ENCODE results near the gene CSNK1E. TPM values are rescaled to one million over a fixed set of nuclear protein-coding genes. Genes with fewer than 3 reads are reported as not detected.
"Not testable (repeated sequence)": the region's sequence is repeated elsewhere in the genome, so short reads cannot be mapped to it uniquely, and the experiment has no call there.

The CSNK1E gene
- total RNA-seq, 2 donors from 2014 or later = 98.1 to 140 TPM

GRCh38 chr22:38347944-38348750, 30.9 kb upstream of the CSNK1E start:
- Histone ChIP-seq H3K4me1 (ENCODE audit: control insufficient read depth in 1 of 2, low read depth in 2 of 2) (no peaks in the 10 kb centered on the region), H3K27ac (no peak overlapping the region), H3K27me3 (replicated peaks; ENCODE audit: insufficient read depth) (no peaks in the 10 kb centered on the region), H3K36me3 (no peaks in the 10 kb centered on the region), H3K4me3 (no peak overlapping the region), H3K9me3 (no peaks in the 10 kb centered on the region)
- ATAC-seq (ENCODE audit: insufficient number of reproducible peaks, low FRiP score, low read depth) (no peak), DNase-seq (ENCODE audit: low spot score) (no peak)
- TF ChIP-seq CTCF (IDR thresholded peaks at IDR 0.05) = no peak

GRCh38 chr22:38347181-38347943, 30.1 kb upstream of the CSNK1E start:
- Histone ChIP-seq H3K9me3 (no peaks in the 10 kb centered on the region), H3K36me3 (no peaks in the 10 kb centered on the region), H3K27ac (no peak overlapping the region), H3K4me3 (no peak overlapping the region), H3K4me1 (ENCODE audit: control insufficient read depth in 1 of 2, low read depth in 2 of 2) (no peaks in the 10 kb centered on the region), H3K27me3 (replicated peaks; ENCODE audit: insufficient read depth) (no peaks in the 10 kb centered on the region)
- DNase-seq (ENCODE audit: low spot score) = no peak
- ATAC-seq (ENCODE audit: insufficient number of reproducible peaks, low FRiP score, low read depth) = no peak
- TF ChIP-seq CTCF (IDR thresholded peaks at IDR 0.05) = no peak

DNA sequence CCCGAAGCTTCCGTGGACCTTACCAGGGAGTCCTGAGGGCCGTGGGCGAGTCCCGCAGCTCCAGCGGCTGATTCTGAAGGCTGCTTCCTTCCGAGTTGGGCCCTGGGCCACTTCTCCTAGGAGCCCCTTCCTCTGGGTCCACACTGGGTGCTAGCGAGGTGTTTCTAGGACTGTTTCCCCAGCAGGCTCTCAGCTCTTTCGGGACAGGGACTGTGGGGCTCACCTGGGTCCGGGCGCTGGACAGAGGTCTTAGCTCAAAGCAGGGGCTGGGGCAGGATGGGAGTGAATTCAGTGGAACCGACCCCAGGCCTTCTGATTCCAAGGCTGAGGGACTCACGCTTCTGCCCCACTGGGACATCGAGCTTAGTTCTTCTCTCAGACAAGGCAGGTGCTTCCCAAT, 29.3 kb upstream of the CSNK1E start:
- Histone ChIP-seq H3K9me3 (no peaks in the 10 kb centered on the region), H3K36me3 (no peaks in the 10 kb centered on the region), H3K27me3 (replicated peaks; ENCODE audit: insufficient read depth) (no peaks in the 10 kb centered on the region), H3K4me3 (no peak overlapping the region), H3K4me1 (ENCODE audit: control insufficient read depth in 1 of 2, low read depth in 2 of 2) (no peaks in the 10 kb centered on the region), H3K27ac (no peak overlapping the region)
- DNase-seq (ENCODE audit: low spot score) (no peak), ATAC-seq (ENCODE audit: insufficient number of reproducible peaks, low FRiP score, low read depth) (no peak)
- TF ChIP-seq CTCF (IDR thresholded peaks at IDR 0.05) = no peak

- Histone ChIP-seq H3K36me3 (no peaks in the 10 kb centered on the region), H3K27me3 (replicated peaks; ENCODE audit: insufficient read depth) (no peaks in the 10 kb centered on the region), H3K9me3 (no peaks in the 10 kb centered on the region), H3K4me1 (ENCODE audit: control insufficient read depth in 1 of 2, low read depth in 2 of 2) (no peaks in the 10 kb centered on the region), H3K27ac (no peak overlapping the region), H3K4me3 (no peak overlapping the region)
- ATAC-seq (ENCODE audit: insufficient number of reproducible peaks, low FRiP score, low read depth) = no peak
- no peak for DNase-seq (ENCODE audit: low spot score)
- no peak for TF ChIP-seq CTCF (IDR thresholded peaks at IDR 0.05)
Observed at GRCh38 chr22:38345782-38346181, 28.5 kb upstream of the CSNK1E start.

GRCh38 chr22:38339893-38340292, 22.7 kb upstream of the CSNK1E start:
- not testable (repeated sequence) for H3K27me3 ChIP-seq (replicated peaks; ENCODE audit: insufficient read depth); H3K9me3 ChIP-seq; DNase-seq (ENCODE audit: low spot score); H3K4me1 ChIP-seq (ENCODE audit: control insufficient read depth in 1 of 2, low read depth in 2 of 2); ATAC-seq (ENCODE audit: insufficient number of reproducible peaks, low FRiP score, low read depth); H3K36me3 ChIP-seq; H3K27ac ChIP-seq; H3K4me3 ChIP-seq

Measured in thoracic aorta (tissue), 2 donors.